Frontal cortex (tissue), 4 donors: ENCODE measurements around the gene TANC2. TPM values are rescaled to one million over a fixed set of nuclear protein-coding genes. Genes with fewer than 3 reads are reported as not detected.

ENCODE experiments used
- DNase-seq, 2 donors: peaks; one replicate each; pipeline ENCODE4 v3.0.0; 2012; ENCODE audit warnings: low spot score in 2 of 2
- FAIRE-seq: peaks from 2 replicates; lab custom pipeline; 2012; peaks lifted over from hg19 to GRCh38; lab: Jason Lieb, UNC
- total RNA-seq: library from RNA; depleted of rRNA; stranded (reverse); fragments of >200 nt; gene quantifications from one replicate; pipeline ENCODE4 v1.2.3, GENCODE V29; 2014
- donor health status: control.
- donor health status: control.
- donor health status: control.

The TANC2 gene
- 124 TPM for total RNA-seq

- no peak for FAIRE-seq
- DNase-seq: peak; percentile 90 to 96
Observed at GRCh38 chr17:62965686-62966425, at the start of gene TANC2. TSS of gene TANC2 (plus strand) at chr17:62966235. CDS start at chr17:63009560, 43,325 bp downstream.

- no peak for DNase-seq
Observed at GRCh38 chr17:62916684-62917571, 49.1 kb upstream of the TANC2 start.

GRCh38 chr17:62919388-62919787 is 46.6 kb upstream of the TANC2 start:
- DNase-seq (no peak), FAIRE-seq (no peak)

More at GRCh38 chr17:62916684-62917571, 49.1 kb upstream of the TANC2 start:
- no peak for FAIRE-seq

GRCh38 chr17:62920300-62920699 is 45.7 kb upstream of the TANC2 start:
- no peak for DNase-seq
- FAIRE-seq: no peak

- no peak for FAIRE-seq
- no peak for DNase-seq
Observed at GRCh38 chr17:62921817-62922216, 44.2 kb upstream of the TANC2 start.

GRCh38 chr17:62923258-62924150 is 42.5 kb upstream of the TANC2 start:
- FAIRE-seq (no peak), DNase-seq (no peak)

- FAIRE-seq (no peak), DNase-seq (no peak)
Observed at GRCh38 chr17:62925267-62925836, 40.7 kb upstream of the TANC2 start.

- DNase-seq: no peak
- FAIRE-seq: no peak
Observed at GRCh38 chr17:62927083-62927482, 39.0 kb upstream of the TANC2 start.

- no peak for DNase-seq
- FAIRE-seq: no peak
Observed at GRCh38 chr17:62929320-62929719, 36.7 kb upstream of the TANC2 start.

GRCh38 chr17:62931101-62931500 is 34.9 kb upstream of the TANC2 start:
- DNase-seq: no peak
- FAIRE-seq: no peak

- no peak for DNase-seq
Observed at GRCh38 chr17:62933501-62934385, 32.3 kb upstream of the TANC2 start.

GRCh38 chr17:62935098-62935497 is 30.9 kb upstream of the TANC2 start:
- FAIRE-seq (no peak), DNase-seq (no peak)

More at GRCh38 chr17:62933501-62934385, 32.3 kb upstream of the TANC2 start:
- FAIRE-seq: no peak

- no peak for FAIRE-seq
- DNase-seq: no peak
Observed at GRCh38 chr17:62935523-62935922, 30.5 kb upstream of the TANC2 start.

GRCh38 chr17:62937606-62938005 is 28.4 kb upstream of the TANC2 start:
- DNase-seq (no peak), FAIRE-seq (no peak)

- FAIRE-seq: no peak
- no peak for DNase-seq
Observed at GRCh38 chr17:62941358-62941991, 24.6 kb upstream of the TANC2 start.

- no peak for DNase-seq
- FAIRE-seq: no peak
Observed at GRCh38 chr17:62948370-62948769, 17.7 kb upstream of the TANC2 start.

GRCh38 chr17:62949036-62949435 is 17.0 kb upstream of the TANC2 start:
- no peak for DNase-seq
- no peak for FAIRE-seq

GRCh38 chr17:62950067-62950466 is 16.0 kb upstream of the TANC2 start:
- DNase-seq (no peak), FAIRE-seq (no peak)
